Thymus (tissue), 11 donors: ENCODE results near the gene NOS3. TPM values are rescaled to one million over a fixed set of nuclear protein-coding genes. Genes with fewer than 3 reads are reported as not detected.

ENCODE experiments used
- DNase-seq, 9 donors: peaks; one replicate each; pipeline ENCODE4 v3.0.0-alpha.2; 2013; ENCODE audit warnings: low spot score in 9 of 9, low read depth in 6 of 9, missing footprints in 1 of 9
- H3K27ac ChIP-seq, 2 donors: one replicate each; pipeline ENCODE4 v1.5.1; 2013; ENCODE audit warnings: control low read depth in 1 of 2, low read depth in 1 of 2, low read length in 1 of 2, mild to moderate bottlenecking in 1 of 2, moderate library complexity in 1 of 2
- H3K27me3 ChIP-seq, 2 donors: one replicate each; pipeline ENCODE4 v1.5.1; 2013; ENCODE audit warnings: low read length in 1 of 2; ENCODE audit not compliant: control insufficient read depth in 2 of 2, insufficient read depth in 1 of 2
- H3K36me3 ChIP-seq, 2 donors: one replicate each; pipeline ENCODE4 v1.5.1; 2013; ENCODE audit warnings: low read length in 1 of 2, mild to moderate bottlenecking in 1 of 2, moderate library complexity in 1 of 2; ENCODE audit not compliant: control insufficient read depth in 2 of 2, insufficient read depth in 2 of 2
- H3K4me1 ChIP-seq, 2 donors: one replicate each; pipeline ENCODE4 v1.5.1; 2013; ENCODE audit warnings: low read length in 2 of 2; ENCODE audit not compliant: control insufficient read depth in 2 of 2, insufficient read depth in 2 of 2
- H3K4me3 ChIP-seq, 2 donors: one replicate each; pipeline ENCODE4 v1.5.1; 2013; ENCODE audit warnings: low read length in 2 of 2, control low read depth in 1 of 2, mild to moderate bottlenecking in 1 of 2
- H3K9me3 ChIP-seq, 2 donors: one replicate each; pipeline ENCODE4 v1.5.1; 2013; ENCODE audit warnings: low read length in 1 of 2, mild to moderate bottlenecking in 1 of 2; ENCODE audit not compliant: control insufficient read depth in 2 of 2, insufficient read depth in 1 of 2
- WGBS: extraction: QIAGEN DNeasy Blood & Tissue Kit; methylation state at CpG from one replicate; pipeline ENCODE4 v1.1.7; 2013; 5-methylcytosine and 5-hydroxymethylcytosine counted together
- polyA plus RNA-seq: library from polyadenylated mRNA; stranded (reverse); fragments of 200-250 nt; gene quantifications from one replicate; pipeline ENCODE4 v1.2.3, GENCODE V29; 2013
- total RNA-seq: library from RNA; stranded (reverse); fragments of 120-200 nt; gene quantifications from one replicate; pipeline ENCODE4 v1.2.4, GENCODE V29; 2013
- donor health status: healthy.

NOS3 gene
- total and polyA plus RNA-seq, 2 donors: 1.5 to 3.0 TPM

GRCh38 chr7:150994838-150995510 lies 4.2 kb downstream of the NOS3 start:
- H3K9me3 ChIP-seq: peaks cover 0 to 12% of the 10 kb centered on the region in 2 donors
- H3K4me1 ChIP-seq: peaks cover 8 to 28% of the 10 kb centered on the region in 2 donors
- 36% methylated on average over 19 of the region's 19 CpGs for WGBS
- H3K27ac ChIP-seq: no peak overlapping the region
- no peaks in the 10 kb centered on the region for H3K36me3 ChIP-seq
- peaks cover 0 to 41% of the 10 kb centered on the region in 2 donors for H3K27me3 ChIP-seq
- no peak for DNase-seq
- no peak overlapping the region for H3K4me3 ChIP-seq

GRCh38 chr7:150996376-150997074 lies 5.7 kb downstream of the NOS3 start:
- DNase-seq: no peak
- Histone ChIP-seq H3K4me3 (no peak overlapping the region), H3K36me3 (no peaks in the 10 kb centered on the region), H3K27me3 (peaks cover 0 to 39% of the 10 kb centered on the region in 2 donors), H3K27ac (no peak overlapping the region), H3K4me1 (peaks cover 8 to 28% of the 10 kb centered on the region in 2 donors), H3K9me3 (peaks cover 0 to under 1% of the 10 kb centered on the region in 2 donors)
- 11% methylated on average over 31 of the region's 31 CpGs for WGBS

GRCh38 chr7:150997075-150997511 lies 6.3 kb downstream of the NOS3 start:
- DNase-seq: no peak
- no peaks in the 10 kb centered on the region for H3K36me3 ChIP-seq
- no peaks in the 10 kb centered on the region for H3K9me3 ChIP-seq
- peaks cover 0 to 39% of the 10 kb centered on the region in 2 donors for H3K27me3 ChIP-seq
- no peak overlapping the region for H3K4me3 ChIP-seq
- 78% methylated on average over 8 of the region's 8 CpGs for WGBS
- H3K27ac ChIP-seq: no peak overlapping the region
- peaks cover 8 to 28% of the 10 kb centered on the region in 2 donors for H3K4me1 ChIP-seq

GRCh38 chr7:150997817-150998216 lies 7.0 kb downstream of the NOS3 start:
- no peak overlapping the region for H3K27ac ChIP-seq
- H3K36me3 ChIP-seq: no peaks in the 10 kb centered on the region
- 97% methylated on average over 5 of the region's 5 CpGs for WGBS
- H3K27me3 ChIP-seq: peaks cover 0 to 39% of the 10 kb centered on the region in 2 donors
- no peak overlapping the region for H3K4me3 ChIP-seq
- DNase-seq: no peak
- no peaks in the 10 kb centered on the region for H3K9me3 ChIP-seq
- H3K4me1 ChIP-seq: peaks cover 8 to 28% of the 10 kb centered on the region in 2 donors

- Histone ChIP-seq H3K36me3 (no peaks in the 10 kb centered on the region), H3K27me3 (peaks cover 0 to 39% of the 10 kb centered on the region in 2 donors), H3K4me1 (peaks cover 8 to 28% of the 10 kb centered on the region in 2 donors), H3K4me3 (no peak overlapping the region), H3K9me3 (no peaks in the 10 kb centered on the region), H3K27ac (no peak overlapping the region)
- 73% methylated on average over 20 of the region's 20 CpGs for WGBS
- DNase-seq: no peak
Measured at GRCh38 chr7:150998341-150998740, 7.5 kb downstream of the NOS3 start.

- WGBS: 98% methylated on average over 12 of the region's 12 CpGs
- Histone ChIP-seq H3K27me3 (peaks cover 0 to 36% of the 10 kb centered on the region in 2 donors), H3K36me3 (no peaks in the 10 kb centered on the region), H3K9me3 (no peaks in the 10 kb centered on the region), H3K27ac (no peak overlapping the region), H3K4me3 (no peak overlapping the region), H3K4me1 (peaks cover 8 to 28% of the 10 kb centered on the region in 2 donors)
- no peak for DNase-seq
Measured at GRCh38 chr7:150999001-150999400, 8.2 kb downstream of the NOS3 start.

GRCh38 chr7:150999497-151000230 lies 8.8 kb downstream of the NOS3 start:
- DNase-seq: no peak
- 81% methylated on average over 5 of the region's 5 CpGs for WGBS
- Histone ChIP-seq H3K4me1 (peaks cover 8 to 22% of the 10 kb centered on the region in 2 donors), H3K27me3 (peaks cover 0 to 31% of the 10 kb centered on the region in 2 donors), H3K4me3 (no peak overlapping the region), H3K9me3 (no peaks in the 10 kb centered on the region), H3K27ac (no peak overlapping the region), H3K36me3 (no peaks in the 10 kb centered on the region)

GRCh38 chr7:151000897-151001495 lies 10.2 kb downstream of the NOS3 start:
- H3K27ac ChIP-seq: no peak overlapping the region
- 82% methylated on average over 13 of the region's 13 CpGs for WGBS
- H3K36me3 ChIP-seq: no peaks in the 10 kb centered on the region
- no peak for DNase-seq
- H3K4me3 ChIP-seq: no peak overlapping the region
- no peaks in the 10 kb centered on the region for H3K9me3 ChIP-seq
- H3K27me3 ChIP-seq: peaks cover 0 to 25% of the 10 kb centered on the region in 2 donors
- peaks cover 8 to 17% of the 10 kb centered on the region in 2 donors for H3K4me1 ChIP-seq
